Measurements from ENCODE around the gene FLNA. TPM values are rescaled to one million over a fixed set of nuclear protein-coding genes. Genes with fewer than 3 reads are reported as not detected.

The FLNA gene
- total and polyA plus RNA-seq, 2 of the 13 experiments (the other 11 are each of a cell fraction or from before 2014, with no cell fraction given): 83.4 to 174 TPM

GRCh38 chrX:154412468-154412867, 38.0 kb upstream of the FLNA start:
- no TSS peak for BruUV-seq (replicated peaks)
- CTCF ChIA-PET (ENCODE audit: low intra/inter-chr PET ratio, low total read pairs): no interaction called here

More at GRCh38 chrX:154412468-154412867, 38.0 kb upstream of the FLNA start:
- H3K4me3 ChIP-seq (replicated peaks in 1 of 3; ENCODE audit: insufficient read depth in 1 of 3, low read depth in 2 of 3, low read length in 3 of 3): peak overlapping the region; percentile 57 to 73 (median 72); a peak in 5 of 6 replicates
- H3K4me2 ChIP-seq (ENCODE audit: low read depth, low read length): peak overlapping the region; percentile 71
- no peak overlapping the region for H2AFZ ChIP-seq (ENCODE audit: low read length)
- FAIRE-seq (no peak), DNase-seq (ENCODE audit: low spot score) (no peak), ATAC-seq (no peak)
- H4K20me1 ChIP-seq (ENCODE audit: insufficient read depth, low read length): no peaks in the 10 kb centered on the region
- no peak overlapping the region for H3K9ac ChIP-seq (ENCODE audit: insufficient read depth, low read depth, low read length)
- no peaks in the 10 kb centered on the region for H3K9me3 ChIP-seq (ENCODE audit: low read length)
- POLR2A ChIA-PET: interaction anchor here (0.9 to 4.9 kb wide), 6 partner anchors 12 to 104 kb away, joined by 4 to 75 read pairs (median 7); partner anchors contain the start of genes ATP6AP1, FAM3A, RPL10 and SLC10A3
- WGBS (ENCODE audit: low lambda C conversion rate): no CpG with 5 or more reads among the region's 4 CpGs
- intact Hi-C loops (cut with micrococcal nuclease; ENCODE audit: unreplicated experiment): no loop called here
- peaks cover 25% of the 10 kb centered on the region for H3K4me1 ChIP-seq (ENCODE audit: insufficient read depth, low read length)
- no peaks in the 10 kb centered on the region for H3K27me3 ChIP-seq (ENCODE audit: control insufficient read depth in 1 of 2, insufficient read depth in 2 of 2, low read length in 2 of 2)
- in situ Hi-C loops (cut with HindIII; ENCODE audit: extremely low pct_ligation_motif_present, low pct_unique_long_range_greater_than_20kb): loop anchor here (25.0 kb wide), 1 partner anchor 125 kb away; the partner anchor contains the start of genes G6PD and IKBKG
- H3K27ac ChIP-seq (ENCODE audit: extremely low read length, insufficient read depth, low read length): no peak overlapping the region
- H3K36me3 ChIP-seq (replicated peaks in 1 of 2; ENCODE audit: control insufficient read depth in 1 of 2, insufficient read depth in 2 of 2, low read length in 2 of 2): 0 out of 5 replicates have a peak, but pooled peaks cover 0 to 4% of the 10 kb centered on the region in 2 experiments
- H3K79me2 ChIP-seq (ENCODE audit: insufficient read depth, low read length): no peaks in the 10 kb centered on the region
- no peak for TF ChIP-seq KLF11 (CRISPR knock-in tag; IDR thresholded peaks at IDR 0.05)
- no peak for TF ChIP-seq MNT (IDR thresholded peaks at IDR 0.05)
- TF ChIP-seq ZNF430 (CRISPR knock-in tag; IDR thresholded peaks at IDR 0.05): no peak
- no peak for TF ChIP-seq ZNF503 (CRISPR knock-in tag; IDR thresholded peaks at IDR 0.05)

Data from HepG2 (cell line).